ENCODE results near the gene SPARC.

SPARC gene

GRCh38 chr5:151618907-151619306 lies 67.8 kb downstream of the SPARC start:
- DNase-seq = no peak

GRCh38 chr5:151617841-151618710 lies 68.6 kb downstream of the SPARC start:
- DNase-seq = no peak

- DNase-seq = no peak
These were observed 69.3 kb downstream of the SPARC start for GRCh38 chr5:151617383-151617840.

GRCh38 chr5:151615431-151615830 lies 71.3 kb downstream of the SPARC start:
- DNase-seq = no peak

GRCh38 chr5:151614565-151614964 lies 72.2 kb downstream of the SPARC start:
- no peak for DNase-seq

GRCh38 chr5:151612689-151613427 lies 73.9 kb downstream of the SPARC start:
- DNase-seq = no peak

- DNase-seq = no peak
These were observed 75.5 kb downstream of the SPARC start for GRCh38 chr5:151611127-151611775.

Measured in MV-4-11 (cell line).